Cardiac fibroblast (primary cell): ENCODE data around the gene CYP3A4.

Experiments used
- DNase-seq, 2 donors: peaks; one replicate each; pipeline versions ENCODE4 v3.0.0 to v3.0.0-alpha.2; 2010; ENCODE audit warnings: low read depth in 2 of 2
- H3K4me3 ChIP-seq, 2 donors: replicated peaks in 1 of 2; 1 replicate in 1 of 2; 2 replicates in 1 of 2; pipeline ENCODE4 v1.5.1; 2011; ENCODE audit warnings: low read depth in 2 of 2, low read length in 2 of 2, mild to moderate bottlenecking in 2 of 2, moderate library complexity in 1 of 2
- TF ChIP-seq, protein P1 (sequence below): IDR thresholded peaks from one replicate; pipeline ENCODE4 v1.5.1; 2011; ENCODE audit warnings: low read depth, mild to moderate bottlenecking, low read length, inconsistent platforms

The CYP3A4 gene

DNA sequence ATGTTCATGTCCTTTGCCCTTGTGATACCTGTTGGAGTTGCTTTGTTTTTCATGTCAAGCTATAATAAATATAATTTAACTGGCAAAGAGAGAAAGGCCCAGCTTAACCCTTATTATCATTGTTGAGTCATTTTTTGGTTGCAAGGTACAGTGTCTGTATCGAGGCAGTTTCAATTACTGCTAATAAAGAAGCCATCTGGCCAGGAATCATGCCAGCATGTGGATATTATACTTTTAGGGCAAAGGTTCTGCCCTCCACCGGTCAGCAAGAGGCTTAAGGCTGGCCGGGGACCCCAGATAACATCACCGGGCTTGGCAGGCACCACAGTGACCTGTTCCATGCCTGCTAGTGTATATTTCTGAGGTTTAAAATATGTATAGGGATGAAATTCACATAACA lies 9.0 kb upstream of the CYP3A4 start:
- no peak for DNase-seq
- H3K4me3 ChIP-seq, result no peak overlapping the region
- TF ChIP-seq, protein P1, sequence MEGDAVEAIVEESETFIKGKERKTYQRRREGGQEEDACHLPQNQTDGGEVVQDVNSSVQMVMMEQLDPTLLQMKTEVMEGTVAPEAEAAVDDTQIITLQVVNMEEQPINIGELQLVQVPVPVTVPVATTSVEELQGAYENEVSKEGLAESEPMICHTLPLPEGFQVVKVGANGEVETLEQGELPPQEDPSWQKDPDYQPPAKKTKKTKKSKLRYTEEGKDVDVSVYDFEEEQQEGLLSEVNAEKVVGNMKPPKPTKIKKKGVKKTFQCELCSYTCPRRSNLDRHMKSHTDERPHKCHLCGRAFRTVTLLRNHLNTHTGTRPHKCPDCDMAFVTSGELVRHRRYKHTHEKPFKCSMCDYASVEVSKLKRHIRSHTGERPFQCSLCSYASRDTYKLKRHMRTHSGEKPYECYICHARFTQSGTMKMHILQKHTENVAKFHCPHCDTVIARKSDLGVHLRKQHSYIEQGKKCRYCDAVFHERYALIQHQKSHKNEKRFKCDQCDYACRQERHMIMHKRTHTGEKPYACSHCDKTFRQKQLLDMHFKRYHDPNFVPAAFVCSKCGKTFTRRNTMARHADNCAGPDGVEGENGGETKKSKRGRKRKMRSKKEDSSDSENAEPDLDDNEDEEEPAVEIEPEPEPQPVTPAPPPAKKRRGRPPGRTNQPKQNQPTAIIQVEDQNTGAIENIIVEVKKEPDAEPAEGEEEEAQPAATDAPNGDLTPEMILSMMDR, result no peak

GRCh38 chr7:99791667-99792369 lies 7.8 kb upstream of the CYP3A4 start:
- TF ChIP-seq, protein P1, result no peak
- no peak for DNase-seq
- no peak overlapping the region for H3K4me3 ChIP-seq

DNA sequence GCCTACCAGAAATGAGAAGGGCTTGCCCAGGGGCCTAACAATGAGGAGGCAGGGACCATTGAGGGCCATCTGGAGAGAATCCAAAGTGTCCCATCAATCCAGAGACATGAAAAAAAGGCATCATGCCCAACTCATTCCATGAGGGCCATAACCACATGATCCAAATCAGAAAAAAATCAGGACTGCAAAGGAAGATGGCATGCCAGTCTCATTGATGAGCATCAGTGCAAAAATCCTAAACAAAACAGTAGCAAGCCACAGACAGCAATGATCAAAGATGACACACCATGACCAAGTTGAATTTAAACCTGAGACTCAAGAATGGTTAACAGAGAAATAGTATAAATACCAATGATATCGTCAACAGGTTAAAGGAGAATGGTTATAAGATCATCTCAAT lies 7.0 kb upstream of the CYP3A4 start:
- H3K4me3 ChIP-seq, result no peak overlapping the region
- TF ChIP-seq, protein P1, result no peak
- DNase-seq, result peak in 1 of 2 donors; percentile 60

DNA sequence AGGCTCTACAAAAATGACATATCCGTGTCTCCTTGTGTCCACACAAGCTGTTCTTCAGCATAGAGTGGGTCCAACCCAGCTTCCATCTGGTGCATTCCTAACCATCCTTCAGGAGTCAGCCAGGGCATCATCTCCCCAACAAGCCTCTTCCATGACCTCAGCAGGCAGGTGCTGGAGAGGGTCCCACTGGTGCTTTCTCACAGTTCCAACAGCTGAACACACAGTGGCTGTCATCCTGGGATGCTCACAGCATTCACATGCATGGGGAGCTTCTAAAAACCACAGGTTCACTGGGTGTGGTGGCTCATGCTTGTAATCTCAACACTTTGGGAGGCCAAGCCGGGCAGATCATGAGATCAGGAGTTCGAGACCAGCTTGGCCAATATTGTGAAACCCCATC lies 6.4 kb upstream of the CYP3A4 start:
- no peak for DNase-seq
- TF ChIP-seq, protein P1, result no peak
- H3K4me3 ChIP-seq, result no peak overlapping the region

GRCh38 chr7:99789441-99790070 lies 5.6 kb upstream of the CYP3A4 start:
- peak in 1 of 2 donors; percentile 17 for DNase-seq
- TF ChIP-seq, protein P1, result no peak
- no peak overlapping the region for H3K4me3 ChIP-seq

- TF ChIP-seq, protein P1, result no peak
- H3K4me3 ChIP-seq, result no peak overlapping the region
- DNase-seq, result no peak
Measured at GRCh38 chr7:99788554-99788953, 4.6 kb upstream of the CYP3A4 start.
